ENCODE data around the gene CREBL2.
A peak's percentile ranks its signal among the peaks of the same experiment; 100 is the strongest.
"Not testable (repeated sequence)": the region's sequence is repeated elsewhere in the genome, so short reads cannot be mapped to it uniquely, and the experiment has no call there.

CREBL2 gene

GRCh38 chr12:12613344-12613743 lies 1.7 kb downstream of the CREBL2 start:
- Histone ChIP-seq H3K9me2 (replicated peaks; ENCODE audit: control insufficient read depth, low read length) (no peaks in the 10 kb centered on the region), H3K79me2 (ENCODE audit: control insufficient read depth, low read length) (peaks cover 8% of the 10 kb centered on the region), H3K36me3 (ENCODE audit: control insufficient read depth, low read length) (no peaks in the 10 kb centered on the region), H4K20me1 (ENCODE audit: control insufficient read depth, insufficient read depth, low read depth, low read length) (no peaks in the 10 kb centered on the region), H3K27me3 (ENCODE audit: control insufficient read depth, low read length) (no peaks in the 10 kb centered on the region), H3K9me3 (ENCODE audit: control insufficient read depth, insufficient read depth, low read length) (no peaks in the 10 kb centered on the region), H3F3A (ENCODE audit: control insufficient read depth, insufficient read depth) (peaks cover 6% of the 10 kb centered on the region; the same call in 1 of the 2 replicates), H3K4me1 (ENCODE audit: control insufficient read depth, low read length) (peaks cover 24% of the 10 kb centered on the region), H3K4me3 (ENCODE audit: low read length) (peak overlapping the region; percentile 78), H3K27ac (ENCODE audit: low read depth, low read length) (no peak overlapping the region), H3K4me2 (ENCODE audit: low read length) (peak overlapping the region; percentile 96)
- TF ChIP-seq EZH2phosphoT487 (IDR thresholded peaks at IDR 0.05; ENCODE audit: borderline replicate concordance, low read length), result no peak
- no peak for TF ChIP-seq CTCF (IDR thresholded peaks at IDR 0.05; ENCODE audit: low read depth, low read length, poor library complexity, severe bottlenecking)

- H3K4me1 ChIP-seq (ENCODE audit: control insufficient read depth, low read length), result peaks cover 24% of the 10 kb centered on the region
- H3K9me3 ChIP-seq (ENCODE audit: control insufficient read depth, insufficient read depth, low read length), result no peaks in the 10 kb centered on the region
- peaks cover 8% of the 10 kb centered on the region for H3K79me2 ChIP-seq (ENCODE audit: control insufficient read depth, low read length)
- H3K27ac ChIP-seq (ENCODE audit: low read depth, low read length), result no peak overlapping the region
- TF ChIP-seq EZH2phosphoT487 (IDR thresholded peaks at IDR 0.05; ENCODE audit: borderline replicate concordance, low read length) (no peak), CTCF (IDR thresholded peaks at IDR 0.05; ENCODE audit: low read depth, low read length, poor library complexity, severe bottlenecking) (no peak)
- no peaks in the 10 kb centered on the region for H3K36me3 ChIP-seq (ENCODE audit: control insufficient read depth, low read length)
- peaks cover 6% of the 10 kb centered on the region; the same call in 1 of the 2 replicates for H3F3A ChIP-seq (ENCODE audit: control insufficient read depth, insufficient read depth)
- no peaks in the 10 kb centered on the region for H4K20me1 ChIP-seq (ENCODE audit: control insufficient read depth, insufficient read depth, low read depth, low read length)
- no peak overlapping the region for H3K4me2 ChIP-seq (ENCODE audit: low read length)
- no peaks in the 10 kb centered on the region for H3K9me2 ChIP-seq (replicated peaks; ENCODE audit: control insufficient read depth, low read length)
- no peak overlapping the region for H3K4me3 ChIP-seq (ENCODE audit: low read length)
- no peaks in the 10 kb centered on the region for H3K27me3 ChIP-seq (ENCODE audit: control insufficient read depth, low read length)
Observed at GRCh38 chr12:12614342-12614741, 2.7 kb downstream of the CREBL2 start.

- no peaks in the 10 kb centered on the region for H3K27me3 ChIP-seq (ENCODE audit: control insufficient read depth, low read length)
- no peak overlapping the region for H3K4me2 ChIP-seq (ENCODE audit: low read length)
- H3K9me2 ChIP-seq (replicated peaks; ENCODE audit: control insufficient read depth, low read length), result no peaks in the 10 kb centered on the region
- no peak overlapping the region for H3K4me3 ChIP-seq (ENCODE audit: low read length)
- peaks cover 6% of the 10 kb centered on the region; the same call in 1 of the 2 replicates for H3F3A ChIP-seq (ENCODE audit: control insufficient read depth, insufficient read depth)
- H3K79me2 ChIP-seq (ENCODE audit: control insufficient read depth, low read length), result peaks cover 8% of the 10 kb centered on the region
- TF ChIP-seq CTCF (IDR thresholded peaks at IDR 0.05; ENCODE audit: low read depth, low read length, poor library complexity, severe bottlenecking), result no peak
- no peak for TF ChIP-seq EZH2phosphoT487 (IDR thresholded peaks at IDR 0.05; ENCODE audit: borderline replicate concordance, low read length)
- H3K9me3 ChIP-seq (ENCODE audit: control insufficient read depth, insufficient read depth, low read length), result no peaks in the 10 kb centered on the region
- no peaks in the 10 kb centered on the region for H3K36me3 ChIP-seq (ENCODE audit: control insufficient read depth, low read length)
- no peaks in the 10 kb centered on the region for H4K20me1 ChIP-seq (ENCODE audit: control insufficient read depth, insufficient read depth, low read depth, low read length)
- H3K4me1 ChIP-seq (ENCODE audit: control insufficient read depth, low read length), result peaks cover 16% of the 10 kb centered on the region
- H3K27ac ChIP-seq (ENCODE audit: low read depth, low read length), result no peak overlapping the region
Observed at GRCh38 chr12:12616512-12617310, 5.0 kb downstream of the CREBL2 start.

DNA sequence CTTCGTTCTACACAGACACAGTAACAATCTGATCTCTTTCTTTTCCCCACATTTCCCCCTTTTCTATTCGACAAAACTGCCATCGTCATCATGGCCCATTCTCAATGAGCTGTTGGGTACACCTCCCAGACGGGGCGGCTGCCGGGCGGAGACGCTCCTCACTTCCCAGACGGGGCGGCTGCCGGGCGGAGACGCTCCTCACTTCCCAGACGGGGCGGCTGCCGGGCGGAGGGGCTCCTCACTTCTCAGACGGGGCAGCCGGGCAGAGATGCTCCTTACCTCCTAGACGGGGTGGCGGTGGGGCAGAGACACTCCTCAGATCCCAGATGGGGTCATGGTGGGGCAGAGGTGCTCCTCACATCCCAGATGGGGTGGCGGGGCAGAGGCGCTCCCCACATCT lies 6.4 kb downstream of the CREBL2 start:
- H3K4me1 ChIP-seq (ENCODE audit: control insufficient read depth, low read length); H3K9me3 ChIP-seq (ENCODE audit: control insufficient read depth, insufficient read depth, low read length); H3K79me2 ChIP-seq (ENCODE audit: control insufficient read depth, low read length); H3F3A ChIP-seq (ENCODE audit: control insufficient read depth, insufficient read depth); H3K36me3 ChIP-seq (ENCODE audit: control insufficient read depth, low read length); H3K27ac ChIP-seq (ENCODE audit: low read depth, low read length); H3K4me2 ChIP-seq (ENCODE audit: low read length); H4K20me1 ChIP-seq (ENCODE audit: control insufficient read depth, insufficient read depth, low read depth, low read length); H3K27me3 ChIP-seq (ENCODE audit: control insufficient read depth, low read length); H3K9me2 ChIP-seq (replicated peaks; ENCODE audit: control insufficient read depth, low read length); H3K4me3 ChIP-seq (ENCODE audit: low read length): not testable (repeated sequence)

Data from DOHH2 (cell line).